HG02759 (cell line): Measurements from ENCODE around the gene TACC2.

Experiments
- ATAC-seq: cut with Tn5 transposase; IDR thresholded peaks from one replicate; pipeline ENCODE4 v1.9.1; 2021; ENCODE audit warnings: mild to moderate bottlenecking, moderate library complexity; ENCODE audit not compliant: unreplicated experiment

Gene TACC2

DNA sequence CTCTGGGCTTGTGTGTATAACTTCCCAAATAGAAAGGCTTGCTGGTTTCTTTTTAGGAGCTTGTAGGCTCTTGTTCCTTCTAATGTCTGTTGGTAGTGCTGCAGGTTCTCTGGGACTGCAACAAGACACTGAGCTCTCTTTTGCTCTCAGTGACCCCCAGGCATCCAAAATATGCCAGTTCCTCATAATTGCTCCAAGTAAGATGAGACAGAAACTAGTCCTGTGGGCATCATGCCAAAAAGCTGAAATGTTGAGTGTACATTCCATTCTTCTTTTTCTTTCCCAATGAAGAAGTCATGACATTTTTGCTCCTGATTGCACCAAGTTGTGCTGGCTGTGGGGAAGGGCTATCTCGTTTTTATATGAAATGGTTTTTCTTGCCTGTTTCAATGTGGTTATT lies 275.0 kb downstream of the TACC2 start:
- no peak for ATAC-seq

- ATAC-seq = no peak
Measured at GRCh38 chr10:122264436-122264835, 275.5 kb downstream of the TACC2 start.

GRCh38 chr10:122264931-122265330 lies 276.0 kb downstream of the TACC2 start:
- no peak for ATAC-seq

DNA sequence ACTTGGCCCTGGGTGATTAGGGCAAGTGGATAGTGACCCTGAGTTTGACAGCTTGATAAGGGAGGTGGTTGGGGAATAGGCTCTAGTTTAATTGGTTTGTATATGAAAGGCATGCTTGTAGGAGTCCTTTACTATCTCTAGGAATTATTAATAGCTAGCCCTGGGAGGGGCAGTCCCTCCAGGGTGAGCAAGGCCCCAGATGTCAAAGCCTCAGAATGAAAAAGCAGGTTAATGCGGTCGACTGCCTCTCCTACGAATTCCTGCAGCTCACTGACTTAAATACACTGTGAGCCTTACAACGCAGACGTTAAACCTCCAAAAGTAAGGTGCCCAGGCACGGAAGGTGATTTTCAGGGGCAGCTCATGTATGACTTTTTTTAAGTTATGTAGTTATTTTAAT lies 276.9 kb downstream of the TACC2 start:
- no peak for ATAC-seq

- peak; percentile 80 for ATAC-seq
Measured at GRCh38 chr10:122267849-122268737, 279.1 kb downstream of the TACC2 start.

GRCh38 chr10:122269059-122269687 lies 280.2 kb downstream of the TACC2 start:
- ATAC-seq = no peak

- no peak for ATAC-seq
Measured at GRCh38 chr10:122271076-122271475, 282.1 kb downstream of the TACC2 start, which contains the start of gene BTBD16. Gene BTBD16, plus strand, starts transcription at chr10:122271296. Its CDS starts 3,786 bp downstream, at chr10:122275082.

GRCh38 chr10:122273966-122274545 lies 285.1 kb downstream of the TACC2 start:
- no peak for ATAC-seq

- no peak for ATAC-seq
Measured at GRCh38 chr10:122276611-122277208, 287.7 kb downstream of the TACC2 start.

DNA sequence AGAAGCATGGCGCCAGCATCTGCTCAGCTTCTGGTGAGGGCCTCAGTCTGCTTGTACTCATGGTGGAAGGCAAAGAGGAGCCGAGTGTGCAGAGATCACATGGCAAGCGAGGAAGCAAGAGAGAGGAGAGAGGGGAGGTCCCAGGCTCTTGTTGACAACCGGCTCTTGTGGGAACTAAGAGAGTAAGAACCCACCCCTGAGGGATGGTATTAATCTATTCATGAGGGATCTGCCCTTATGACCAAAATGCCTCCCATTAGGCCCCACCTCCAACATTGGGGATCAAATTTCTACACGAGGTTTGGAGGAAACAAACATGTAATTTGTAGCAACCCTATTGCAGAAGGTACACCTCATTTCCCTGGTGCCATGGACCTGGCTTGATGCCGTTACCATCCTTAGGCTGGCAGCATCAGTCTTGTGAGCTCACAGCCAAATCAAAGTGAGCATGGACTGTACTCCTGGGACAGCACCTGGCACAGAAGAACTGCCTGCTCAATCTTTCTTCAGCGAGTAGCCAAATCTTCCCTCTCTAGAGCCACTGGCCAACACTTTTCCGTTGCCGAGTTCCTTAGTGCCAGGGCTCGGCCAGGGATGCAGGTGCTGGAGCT lies 288.7 kb downstream of the TACC2 start:
- no peak for ATAC-seq

DNA sequence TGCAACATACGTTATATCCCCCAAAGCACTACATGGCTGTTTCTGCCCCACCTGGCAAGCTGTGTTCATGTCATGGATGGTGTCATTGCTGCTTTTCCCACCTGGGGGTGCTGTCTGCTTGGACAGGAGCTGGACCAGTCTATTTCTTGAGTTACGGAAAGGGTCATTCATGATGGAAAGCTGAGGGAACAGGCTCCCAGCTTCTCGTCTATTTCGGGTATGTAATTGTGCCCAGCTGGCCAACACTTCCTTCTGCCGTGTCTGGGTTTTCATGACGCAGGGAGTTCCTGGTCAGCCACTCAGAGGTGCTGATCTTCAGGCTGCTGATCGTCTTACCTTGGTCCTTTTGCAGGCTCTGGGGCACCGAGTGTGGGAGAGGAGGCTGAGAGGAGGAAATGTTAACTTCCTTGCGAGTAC lies 290.8 kb downstream of the TACC2 start:
- ATAC-seq = no peak

GRCh38 chr10:122280156-122280555 lies 291.2 kb downstream of the TACC2 start:
- ATAC-seq = no peak

DNA sequence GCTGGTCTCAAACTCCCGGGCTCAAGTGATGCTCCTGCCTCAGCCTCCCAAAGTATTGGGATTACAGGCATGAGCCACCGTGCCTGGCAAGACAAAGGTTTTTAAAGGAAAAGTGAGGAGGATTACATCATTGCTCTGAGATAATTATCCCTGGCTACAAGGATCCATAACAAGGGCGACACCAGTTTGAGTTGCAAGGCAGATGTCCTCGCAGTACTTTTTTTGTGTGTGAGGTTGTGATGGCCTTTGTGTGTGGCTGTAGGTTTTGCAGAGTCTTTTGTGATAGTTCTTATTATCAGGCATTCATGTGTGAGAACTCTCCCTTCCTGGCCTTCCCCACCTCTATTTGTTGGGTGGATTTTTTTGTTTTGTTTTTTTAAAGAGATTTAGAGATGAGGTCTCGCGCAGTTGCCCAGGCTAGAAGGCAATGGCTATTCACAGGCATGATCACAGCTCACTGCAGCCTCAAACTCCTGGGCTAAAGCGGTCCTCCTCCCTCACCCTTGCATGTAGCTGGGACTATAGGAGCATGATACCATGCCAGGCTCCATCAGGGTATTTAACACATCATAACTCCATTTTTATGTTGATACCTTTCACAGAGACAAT lies 292.2 kb downstream of the TACC2 start:
- no peak for ATAC-seq

DNA sequence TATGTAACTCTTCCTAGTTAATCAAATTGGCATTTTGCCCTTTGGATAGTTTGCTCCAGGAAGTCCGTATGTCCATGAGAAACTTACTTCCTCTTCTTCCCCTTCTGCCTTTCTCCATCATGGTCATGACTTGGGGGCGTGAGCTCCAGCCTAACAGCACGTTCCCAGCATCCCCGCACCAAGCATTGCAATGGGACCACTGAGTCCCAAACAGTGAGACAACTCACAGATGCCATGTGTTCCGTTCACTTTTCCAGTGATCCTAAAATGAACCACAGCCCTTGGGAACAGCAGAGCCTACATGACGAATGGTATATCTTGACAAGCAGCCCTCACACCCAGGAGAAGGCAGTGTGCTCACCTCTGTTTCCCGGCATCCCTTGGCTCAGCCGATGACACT lies 292.8 kb downstream of the TACC2 start:
- ATAC-seq = no peak

DNA sequence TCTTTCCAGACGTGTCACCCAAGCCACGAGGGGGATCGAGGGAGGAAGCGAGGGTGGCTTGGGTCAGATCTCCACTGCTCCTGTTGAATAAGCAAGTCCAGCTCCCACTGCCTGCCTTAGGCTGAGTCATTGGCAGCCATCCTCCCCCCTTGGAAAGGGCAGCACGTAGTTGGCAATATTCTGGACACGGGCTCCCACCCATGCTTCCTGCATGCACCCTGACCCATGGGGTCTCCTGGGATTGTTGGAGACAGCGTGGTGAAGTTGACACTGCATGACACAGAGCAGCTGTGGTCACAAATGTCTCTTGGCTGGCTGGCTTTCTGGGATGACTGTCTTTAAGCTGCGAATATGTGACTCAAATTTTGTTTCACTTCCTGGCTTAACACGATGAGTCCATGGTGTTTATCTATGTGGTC lies 293.3 kb downstream of the TACC2 start:
- no peak for ATAC-seq

- no peak for ATAC-seq
Measured at GRCh38 chr10:122282909-122283308, 293.9 kb downstream of the TACC2 start.

DNA sequence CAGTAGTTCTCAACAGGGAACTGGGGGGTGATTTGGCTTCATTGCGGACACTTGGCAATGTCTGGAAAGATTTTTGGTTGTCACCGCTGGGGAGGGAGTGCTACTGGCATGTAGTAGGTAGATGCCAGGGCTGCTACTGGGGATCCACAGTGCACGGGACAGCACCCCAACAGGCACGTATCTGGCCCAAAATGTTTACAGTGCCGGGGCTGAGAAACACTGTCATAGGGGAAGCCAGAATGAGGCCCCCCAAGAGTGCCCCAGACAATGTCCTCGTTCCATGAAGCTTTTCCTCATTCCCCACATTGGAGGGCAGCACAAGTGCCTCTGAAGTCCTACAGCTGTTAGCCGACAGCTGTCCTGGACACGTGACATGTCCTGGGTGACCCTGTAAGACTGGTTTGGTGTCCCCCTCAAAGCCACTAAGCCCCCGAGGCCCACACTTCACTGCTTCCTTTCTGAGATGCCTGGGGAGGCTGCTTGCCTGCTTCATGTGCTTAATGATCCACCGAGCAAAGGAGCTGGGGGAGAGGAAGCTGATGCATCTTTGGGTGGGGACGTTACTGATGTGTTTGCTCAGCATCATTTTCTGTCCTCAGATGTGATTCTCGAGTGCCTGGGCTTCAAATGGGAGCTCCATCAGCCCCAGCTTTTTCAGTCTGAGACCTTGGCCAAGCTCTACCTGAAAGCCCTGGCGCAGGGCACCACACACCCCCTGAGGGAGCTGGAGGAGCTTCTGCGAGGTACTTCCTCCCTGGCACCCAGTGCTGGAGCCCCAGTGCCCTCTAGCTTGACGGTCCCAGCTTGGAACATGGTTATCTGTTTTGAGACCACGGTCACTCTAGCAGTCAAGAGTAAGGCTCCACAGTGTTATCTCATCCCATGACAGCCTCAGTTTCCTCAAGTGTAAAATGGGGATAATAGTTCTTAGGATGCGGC lies 296.8 kb downstream of the TACC2 start:
- ATAC-seq = no peak

DNA sequence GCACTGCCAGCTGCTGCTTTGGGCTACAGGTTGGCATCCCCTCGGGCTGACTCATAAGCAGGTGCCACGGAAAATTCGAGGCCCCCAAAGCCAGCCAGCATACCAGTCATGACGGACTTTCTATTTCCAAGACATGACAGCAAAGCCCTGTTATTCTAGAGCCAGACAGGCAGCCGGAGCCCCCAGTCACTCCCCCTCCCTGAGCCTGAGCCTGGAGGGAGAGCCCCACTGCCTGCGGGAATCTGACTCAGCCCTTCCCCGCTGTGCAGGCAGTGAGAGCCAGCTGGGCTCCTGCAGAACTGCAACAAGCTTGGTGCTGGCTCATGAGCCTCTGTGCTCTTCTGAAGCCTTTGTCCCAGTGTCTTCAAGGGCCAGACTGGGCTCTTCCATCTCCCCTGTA lies 297.9 kb downstream of the TACC2 start:
- ATAC-seq = no peak

DNA sequence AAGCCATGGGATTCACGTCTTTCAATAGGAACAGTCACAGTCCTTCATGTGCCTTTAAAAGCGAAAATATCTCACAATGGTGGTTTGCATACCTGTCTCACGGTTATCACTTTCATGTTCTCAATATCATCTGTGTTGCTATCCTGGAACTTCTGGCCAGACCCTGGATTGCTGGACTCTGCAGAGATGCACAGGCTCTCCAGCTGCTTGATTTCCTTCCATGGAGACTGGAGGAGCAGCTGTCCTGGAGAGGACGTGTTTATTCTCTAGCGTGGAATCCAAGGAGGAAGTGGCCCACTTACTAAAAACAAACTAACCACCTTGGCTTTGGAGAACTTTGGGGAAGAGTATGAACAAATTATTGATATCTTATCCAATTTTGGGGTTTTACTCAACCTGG lies 298.6 kb downstream of the TACC2 start:
- ATAC-seq = no peak

DNA sequence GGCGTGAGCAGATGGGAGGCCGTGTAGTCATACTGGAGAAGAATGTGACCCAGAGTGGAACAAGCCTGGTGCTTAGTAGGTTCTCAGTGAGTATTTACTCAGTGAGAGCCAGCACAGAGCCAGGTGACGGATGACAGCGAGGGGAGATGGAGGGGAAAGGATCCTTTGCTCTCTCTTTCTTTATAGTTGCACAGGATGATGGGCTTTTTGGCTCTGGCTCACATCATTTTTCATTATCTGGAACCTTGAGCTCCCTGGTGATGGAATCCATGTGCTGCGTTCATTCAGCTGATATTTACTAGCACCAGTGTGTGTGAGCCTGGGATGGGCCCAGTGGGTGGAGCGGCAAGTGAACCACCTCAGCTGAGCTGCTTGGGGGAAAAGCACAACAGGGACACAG lies 299.3 kb downstream of the TACC2 start:
- ATAC-seq = no peak
